GM19324 (cell line): ENCODE data around the gene CD247.

ENCODE experiments used
- ATAC-seq: cut with Tn5 transposase; IDR thresholded peaks from one replicate; pipeline ENCODE4 v1.9.1; 2021; ENCODE audit warnings: mild to moderate bottlenecking, moderate library complexity; ENCODE audit not compliant: unreplicated experiment, low FRiP score

The CD247 gene

DNA sequence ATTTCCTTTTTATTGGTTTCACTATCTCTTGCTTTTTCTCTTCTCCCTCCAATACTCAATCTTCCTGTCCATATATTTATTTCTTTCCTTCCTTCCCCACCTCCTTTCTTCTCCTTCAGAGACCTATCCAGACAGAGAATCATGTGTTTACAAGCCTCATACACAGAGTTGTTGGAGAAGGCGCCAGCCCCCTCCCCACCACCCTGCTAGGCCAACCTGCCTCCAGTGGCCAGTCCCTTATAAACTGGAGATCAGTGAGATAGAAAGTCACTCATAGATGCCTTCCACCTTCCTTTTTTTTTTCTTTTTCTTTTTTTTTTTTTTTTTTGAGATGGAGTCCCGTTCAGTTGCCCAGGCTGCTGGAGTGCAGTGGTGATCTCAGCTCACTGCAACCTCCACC, 53.3 kb downstream of the CD247 start:
- ATAC-seq = no peak

DNA sequence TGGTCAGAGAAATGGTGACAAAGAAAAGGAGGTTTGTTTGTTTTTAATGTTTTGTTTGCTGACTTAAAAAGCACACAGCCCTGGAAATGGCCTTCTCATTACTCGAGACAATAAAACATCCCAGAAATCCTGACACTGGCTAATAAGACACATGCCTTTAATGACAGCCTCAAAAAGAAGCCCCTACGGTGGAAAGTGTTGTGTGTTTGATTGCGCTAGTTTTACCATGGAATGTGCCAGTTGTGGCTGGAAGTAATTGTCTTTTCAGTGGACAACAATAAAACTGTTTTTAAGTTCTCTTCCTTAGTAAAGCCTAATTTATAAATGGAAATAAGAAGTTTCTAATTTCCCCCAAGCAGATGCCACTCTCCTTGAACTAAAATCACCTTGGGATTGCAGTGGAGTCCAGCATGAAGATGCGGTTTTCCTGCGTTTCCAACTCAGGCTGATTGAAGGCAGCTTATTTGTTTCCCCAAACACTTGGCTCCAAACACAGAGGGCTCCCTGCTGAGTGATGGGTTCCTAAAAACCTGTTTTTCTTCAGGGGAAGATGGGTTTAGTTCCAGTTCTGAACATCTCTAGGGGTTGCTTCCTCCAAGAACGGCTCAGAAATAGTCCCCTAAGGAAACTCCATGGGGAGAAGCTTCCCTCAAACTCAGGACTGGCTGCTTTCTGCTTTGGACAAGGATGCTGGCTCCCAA, 54.3 kb downstream of the CD247 start:
- ATAC-seq = no peak

DNA sequence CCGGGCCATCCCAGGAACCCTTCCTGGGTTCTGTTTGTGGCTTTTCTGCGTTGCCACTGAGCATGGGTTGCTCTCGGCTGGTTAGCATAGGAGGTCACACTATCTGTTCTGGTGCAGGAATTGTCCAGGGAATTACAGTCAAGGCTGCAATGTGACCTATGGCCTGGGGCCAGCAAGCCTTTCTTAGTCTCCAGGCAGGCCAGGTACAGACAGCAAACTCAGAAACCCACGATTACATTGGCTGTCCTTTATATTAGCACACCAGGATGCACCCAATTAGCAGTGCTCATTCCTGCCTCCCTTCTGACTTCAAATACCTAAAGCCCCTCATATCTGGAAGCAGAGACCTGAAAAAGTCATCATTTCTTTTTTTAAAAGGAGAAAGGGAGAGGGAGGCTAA, 55.2 kb downstream of the CD247 start:
- no peak for ATAC-seq

DNA sequence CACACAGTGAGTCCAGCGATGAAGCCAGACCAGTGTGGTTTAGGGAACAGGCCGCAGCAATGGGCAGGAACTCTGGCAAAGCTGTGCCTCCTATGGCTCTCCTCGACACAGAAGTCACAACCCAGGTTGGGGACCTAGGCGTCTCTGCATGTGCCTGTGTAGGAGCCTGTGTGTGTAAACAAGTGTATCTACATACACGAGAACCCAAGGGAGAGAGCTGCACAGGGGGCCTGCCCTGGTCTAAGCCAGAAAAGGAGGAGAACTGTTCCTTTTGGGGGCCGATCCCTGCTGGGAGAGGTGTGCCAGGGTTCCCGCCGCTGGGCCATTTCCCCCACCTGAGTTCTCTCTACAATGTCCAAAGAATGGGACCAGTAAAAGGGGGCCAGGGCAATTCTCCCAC, 56.0 kb downstream of the CD247 start:
- no peak for ATAC-seq

DNA sequence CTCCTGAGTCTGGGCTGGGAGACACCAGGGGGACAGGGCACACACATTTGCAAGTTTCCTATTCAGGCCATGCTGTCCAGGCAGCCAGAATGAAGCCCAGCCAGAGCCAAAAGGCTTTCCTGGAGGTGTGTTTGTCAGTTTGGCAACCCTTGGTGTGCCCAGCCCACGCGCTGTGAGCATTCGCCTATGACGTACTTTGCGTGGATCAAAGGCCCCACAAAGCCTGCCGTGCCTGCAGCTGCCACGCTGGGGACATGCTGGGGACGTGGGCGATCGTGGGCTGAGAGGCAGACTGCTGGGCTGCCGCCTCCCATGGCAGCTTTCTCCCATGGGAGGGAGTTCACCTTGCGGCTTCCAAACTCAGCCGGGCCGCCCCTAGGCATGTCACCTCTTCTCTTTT, 57.5 kb downstream of the CD247 start:
- no peak for ATAC-seq

DNA sequence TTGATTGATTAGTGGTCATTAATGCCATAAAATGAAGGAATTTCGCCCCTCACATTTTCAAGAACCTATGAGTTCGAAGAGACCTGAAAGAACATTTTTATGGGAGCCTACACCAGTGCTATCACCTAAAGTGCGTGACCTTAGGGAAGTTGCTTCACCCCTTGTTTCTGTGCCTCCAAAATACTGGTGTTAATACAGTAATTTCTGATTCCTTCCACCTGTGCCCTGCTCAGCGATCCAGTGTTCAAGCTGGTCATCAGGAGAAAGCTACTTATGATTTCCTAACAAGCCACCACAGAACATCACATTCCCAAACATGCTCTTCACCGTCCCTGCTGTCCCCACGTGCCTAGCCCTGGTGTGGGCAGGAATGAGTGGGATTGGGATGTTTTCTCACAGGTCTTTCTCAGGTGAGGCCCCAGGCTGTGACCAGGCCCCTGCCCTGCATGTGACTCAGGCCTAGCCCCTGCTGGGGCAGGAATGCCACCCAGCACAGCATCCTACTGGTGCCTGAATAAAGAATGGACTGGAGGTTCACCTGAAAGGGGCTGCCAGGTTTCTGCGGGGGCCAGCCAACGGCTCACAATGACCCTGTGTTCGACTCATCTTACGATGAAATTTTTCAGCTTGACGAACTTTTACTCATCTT, 60.3 kb downstream of the CD247 start:
- ATAC-seq = no peak

DNA sequence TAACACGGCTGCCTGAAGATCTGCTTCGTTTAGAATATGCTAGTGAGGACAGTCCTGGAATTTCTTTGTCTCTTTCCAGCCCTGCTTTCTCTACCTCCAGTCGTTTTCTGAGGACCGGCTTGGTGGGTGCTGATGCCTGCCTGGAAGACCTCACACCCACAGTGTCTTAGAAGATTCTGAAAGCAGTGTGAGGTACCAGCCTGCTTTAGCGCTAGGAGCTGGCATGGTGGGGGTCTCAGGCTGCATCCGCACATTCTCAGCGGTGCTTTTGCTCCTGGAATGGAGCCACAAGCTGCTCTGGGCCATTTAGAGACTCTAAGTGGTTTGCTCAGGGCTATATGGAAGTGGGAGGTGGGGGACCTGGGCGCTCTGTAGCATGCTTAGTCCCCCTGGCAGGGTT, 61.4 kb downstream of the CD247 start:
- no peak for ATAC-seq

DNA sequence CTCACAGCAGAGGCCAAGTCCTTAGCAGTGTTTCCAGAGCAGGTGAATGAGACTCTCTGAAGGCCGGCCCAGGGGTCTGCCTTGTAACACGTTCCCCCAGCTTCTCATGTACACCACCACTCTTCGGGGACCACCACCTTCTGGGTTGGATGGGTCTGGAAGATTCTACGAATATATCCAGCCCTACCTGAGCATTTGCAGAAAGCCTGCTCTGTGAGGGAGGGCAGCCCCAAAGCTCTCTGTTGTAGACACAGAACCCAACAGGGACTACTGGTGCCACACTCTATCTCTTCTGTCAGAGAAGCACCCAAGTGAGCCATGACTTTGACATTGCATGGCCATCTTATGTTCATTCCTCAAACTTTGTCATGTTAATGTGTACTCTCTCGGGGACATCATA, 61.8 kb downstream of the CD247 start:
- no peak for ATAC-seq

DNA sequence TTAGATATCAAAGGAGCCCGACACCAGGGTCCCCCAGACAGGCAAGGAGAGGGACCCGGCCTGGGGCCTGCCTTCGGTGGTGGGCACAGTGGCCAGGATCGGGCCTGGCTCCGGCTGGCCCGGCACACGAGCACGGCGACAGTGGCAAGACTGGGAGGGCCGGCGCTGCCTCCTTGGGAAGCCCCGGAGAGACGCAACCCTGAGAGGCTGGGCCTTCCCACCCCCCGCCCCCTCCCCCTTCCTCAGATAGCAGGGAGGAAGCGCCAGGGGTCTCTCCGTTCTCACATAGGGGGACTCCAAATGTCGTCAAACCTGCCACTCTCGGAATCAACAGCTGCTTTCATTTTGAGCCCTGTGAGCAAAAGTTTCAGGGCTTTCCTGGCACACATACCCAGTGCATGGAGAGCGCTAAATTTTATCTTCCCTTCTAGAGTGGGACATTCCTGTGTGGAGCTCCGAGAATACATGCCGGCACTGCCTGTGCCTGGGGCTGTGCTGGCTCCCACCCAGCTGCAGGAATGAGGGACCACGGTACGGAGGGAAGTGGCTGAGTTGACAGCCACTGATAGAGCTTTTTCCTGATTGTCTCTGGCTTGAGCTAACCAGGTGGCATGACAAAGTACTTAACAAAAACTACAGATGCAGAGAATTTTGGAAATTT, 62.4 kb downstream of the CD247 start:
- peak; percentile 37 for ATAC-seq

DNA sequence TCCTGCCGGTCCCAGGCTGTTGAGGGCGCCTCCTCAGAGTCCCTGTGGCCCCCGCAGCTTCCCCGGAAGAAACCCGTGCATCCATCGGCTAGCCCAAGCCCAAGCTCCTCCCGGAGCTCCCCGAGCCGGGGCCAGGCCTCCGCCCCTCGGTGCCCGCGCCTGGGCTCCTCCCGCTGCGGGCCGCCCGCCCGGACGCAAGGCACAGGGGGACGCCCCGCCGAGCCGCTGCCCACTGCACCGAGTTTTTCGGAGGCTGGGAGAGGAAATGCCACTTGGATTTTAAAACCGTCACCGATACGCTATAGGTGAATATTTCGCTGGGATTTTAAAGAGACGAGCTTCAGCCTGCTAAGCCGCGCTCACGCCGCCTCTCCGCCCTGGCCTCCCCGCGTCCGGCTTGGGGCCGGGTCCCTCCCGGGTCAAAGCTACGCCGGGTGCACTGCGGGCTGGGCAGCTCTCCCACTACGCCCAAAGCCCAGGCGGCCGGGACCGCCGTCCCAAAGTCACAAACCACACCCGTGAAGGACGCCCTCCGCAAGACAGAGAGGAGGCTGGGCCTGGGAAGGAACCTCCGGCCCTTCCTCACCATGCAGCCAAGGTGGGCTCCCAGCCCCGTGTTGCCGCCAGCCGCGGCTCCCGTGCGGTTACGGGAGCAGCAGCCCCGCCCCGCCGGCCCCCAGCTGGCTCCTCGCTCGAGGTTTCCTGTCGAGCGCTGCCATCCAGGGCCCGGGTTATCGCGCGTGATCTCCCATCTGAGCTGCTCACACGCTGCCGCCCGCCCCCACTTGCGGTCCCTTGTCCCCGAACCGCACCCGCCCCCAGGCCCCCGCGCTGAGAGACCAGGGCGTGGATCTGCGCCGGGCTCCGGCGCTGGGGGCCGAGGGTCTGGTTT, 63.2 kb downstream of the CD247 start:
- peak; percentile 49 for ATAC-seq

DNA sequence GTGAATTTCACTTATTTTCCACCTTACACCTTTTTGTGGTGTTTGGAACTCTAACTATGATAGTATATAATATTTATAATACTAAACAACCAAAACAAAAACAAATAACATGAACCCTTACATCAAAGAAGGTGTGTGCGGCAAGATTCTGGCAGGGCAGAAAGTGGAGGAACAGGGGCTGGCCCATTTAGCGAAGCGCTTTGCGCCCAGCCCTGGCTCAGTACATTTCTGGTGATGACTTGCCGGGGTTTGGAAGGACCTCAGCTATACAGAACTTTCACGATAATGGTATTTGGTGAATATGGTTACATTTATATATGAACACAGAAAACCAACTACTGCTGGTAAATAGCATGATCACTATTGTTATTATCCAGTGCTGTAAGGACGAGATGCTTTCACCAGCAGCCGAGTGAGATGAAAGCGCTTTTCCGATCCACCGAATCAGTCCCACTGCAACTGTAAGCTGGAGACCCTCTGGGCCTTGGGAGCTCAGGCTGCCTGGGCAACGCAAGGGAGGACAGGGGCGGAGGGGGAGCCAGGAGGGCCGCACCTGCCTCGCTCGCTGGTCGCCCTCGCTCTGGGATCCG, 63.9 kb downstream of the CD247 start:
- peak; percentile 2 for ATAC-seq

DNA sequence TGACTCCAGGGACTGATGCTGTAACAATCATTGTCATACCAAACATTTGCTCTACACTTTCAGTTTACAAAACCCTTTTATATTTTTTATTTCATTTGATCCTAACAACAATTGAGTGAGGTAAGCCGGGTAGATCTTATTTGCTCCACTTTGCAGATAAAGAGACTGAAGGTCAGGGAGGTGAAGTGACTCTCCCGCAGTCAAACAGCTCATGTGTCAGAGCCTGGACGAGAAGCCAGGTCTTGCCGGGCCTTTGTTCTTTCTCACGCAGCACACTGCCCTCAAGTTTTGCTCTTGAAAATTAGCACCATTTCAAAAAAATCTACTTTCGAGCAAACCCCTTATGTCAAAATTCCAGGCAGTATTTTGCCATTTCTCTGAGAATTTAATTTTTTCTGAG, 65.2 kb downstream of the CD247 start:
- ATAC-seq = no peak

DNA sequence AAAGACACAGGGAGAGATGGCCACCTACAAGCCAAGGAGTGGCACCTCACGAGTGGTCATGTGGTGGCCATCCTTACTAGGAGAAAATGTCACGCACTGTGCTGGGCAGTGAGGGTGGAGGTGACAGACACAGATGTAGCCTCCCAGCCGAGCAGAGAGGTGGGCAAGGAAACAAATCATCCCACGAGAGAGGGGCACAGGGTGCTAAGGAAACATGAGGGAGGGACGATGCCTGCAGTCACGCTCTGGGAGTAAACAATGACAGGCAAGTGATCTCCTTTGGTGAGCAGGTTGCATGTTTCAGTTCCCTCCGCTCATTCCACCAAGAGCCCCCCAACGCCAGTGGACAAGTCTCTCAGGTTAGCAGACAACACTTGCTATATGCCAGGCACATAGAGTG, 65.8 kb downstream of the CD247 start:
- ATAC-seq = no peak

DNA sequence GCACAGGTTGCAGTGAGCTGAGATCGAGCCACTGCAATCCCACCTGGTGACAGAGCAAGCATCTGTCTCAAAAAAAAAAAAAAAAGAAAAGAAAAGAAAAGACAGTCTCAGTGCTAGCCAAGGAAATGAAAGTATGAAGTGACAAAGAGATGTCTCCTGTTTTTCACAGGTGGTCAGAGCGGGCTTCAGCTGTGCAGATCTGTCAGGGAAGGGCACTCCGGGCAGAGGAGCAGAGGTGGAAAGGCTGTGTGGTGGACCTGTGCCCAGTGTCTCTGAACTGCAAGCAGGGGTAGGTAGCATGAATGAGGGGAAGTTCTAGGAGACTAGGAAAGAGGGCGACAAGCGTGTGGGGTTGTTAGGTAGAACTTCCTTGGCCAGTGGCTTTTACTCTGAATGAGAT, 67.5 kb downstream of the CD247 start:
- no peak for ATAC-seq

DNA sequence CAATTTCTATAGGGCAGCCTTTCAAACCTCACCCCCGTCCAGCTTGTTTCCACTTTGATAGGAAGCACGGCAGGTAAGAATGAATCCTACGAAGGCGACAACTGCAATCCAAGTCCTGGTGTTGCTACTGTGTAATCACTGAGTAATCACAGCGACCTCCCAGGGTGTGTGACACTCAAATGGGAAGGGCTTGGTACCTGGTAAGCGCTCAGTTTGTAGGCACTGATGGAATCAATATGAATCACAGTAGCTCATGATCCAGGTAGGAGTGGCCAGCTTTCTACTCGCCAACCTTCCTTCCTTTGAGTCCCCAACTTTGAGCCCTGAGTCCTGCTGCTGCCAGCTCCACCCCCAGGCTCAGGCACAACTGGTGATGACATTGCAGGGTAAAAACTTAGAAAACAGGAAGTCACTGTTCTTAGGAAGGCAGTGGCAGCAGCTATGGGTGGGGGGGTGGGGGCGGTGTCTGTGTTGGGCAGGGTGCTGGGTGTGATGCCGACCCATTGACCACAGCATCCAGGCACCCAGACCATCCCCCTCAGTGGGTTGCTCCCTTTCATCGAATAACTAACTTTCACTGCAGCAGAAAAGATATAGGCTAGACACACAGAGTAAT, 70.7 kb downstream of the CD247 start:
- no peak for ATAC-seq

DNA sequence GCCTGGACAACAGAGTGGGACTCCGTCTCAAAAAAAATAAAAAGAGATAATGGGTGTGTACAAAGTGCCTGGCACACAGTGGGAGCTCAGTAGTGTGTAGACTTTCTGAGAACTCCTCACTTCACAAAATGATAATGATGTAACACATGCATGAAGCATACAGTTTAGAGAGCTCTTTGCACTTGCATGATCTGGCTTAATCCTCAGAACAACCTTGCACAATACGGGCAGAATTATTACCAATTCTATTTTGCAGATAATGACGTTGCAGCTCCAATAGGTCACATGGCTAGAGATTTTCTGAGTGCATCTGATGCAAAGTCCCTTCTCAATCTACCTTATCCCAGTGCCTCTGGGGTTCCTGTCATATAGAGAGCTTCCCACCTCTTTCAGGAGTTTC, 71.4 kb downstream of the CD247 start:
- no peak for ATAC-seq

DNA sequence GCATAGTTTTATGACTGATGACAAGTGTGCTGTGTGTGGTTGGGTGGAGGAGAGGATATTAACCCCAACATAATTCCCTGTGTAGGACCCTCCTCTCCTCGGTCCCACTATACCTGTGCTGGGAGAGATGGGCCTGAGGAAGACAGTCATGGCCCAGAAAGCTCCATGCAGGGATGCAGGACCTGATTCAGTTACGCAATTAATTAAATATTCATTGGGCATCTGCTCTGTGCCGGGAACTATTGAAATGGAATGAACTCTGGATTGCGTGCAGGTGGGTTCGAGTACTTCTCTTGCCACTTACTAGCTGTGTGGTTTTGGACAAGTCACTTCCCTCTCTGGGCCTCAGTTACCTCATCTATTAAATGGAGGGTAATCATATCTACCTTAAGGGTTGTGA, 74.6 kb downstream of the CD247 start:
- ATAC-seq = no peak

DNA sequence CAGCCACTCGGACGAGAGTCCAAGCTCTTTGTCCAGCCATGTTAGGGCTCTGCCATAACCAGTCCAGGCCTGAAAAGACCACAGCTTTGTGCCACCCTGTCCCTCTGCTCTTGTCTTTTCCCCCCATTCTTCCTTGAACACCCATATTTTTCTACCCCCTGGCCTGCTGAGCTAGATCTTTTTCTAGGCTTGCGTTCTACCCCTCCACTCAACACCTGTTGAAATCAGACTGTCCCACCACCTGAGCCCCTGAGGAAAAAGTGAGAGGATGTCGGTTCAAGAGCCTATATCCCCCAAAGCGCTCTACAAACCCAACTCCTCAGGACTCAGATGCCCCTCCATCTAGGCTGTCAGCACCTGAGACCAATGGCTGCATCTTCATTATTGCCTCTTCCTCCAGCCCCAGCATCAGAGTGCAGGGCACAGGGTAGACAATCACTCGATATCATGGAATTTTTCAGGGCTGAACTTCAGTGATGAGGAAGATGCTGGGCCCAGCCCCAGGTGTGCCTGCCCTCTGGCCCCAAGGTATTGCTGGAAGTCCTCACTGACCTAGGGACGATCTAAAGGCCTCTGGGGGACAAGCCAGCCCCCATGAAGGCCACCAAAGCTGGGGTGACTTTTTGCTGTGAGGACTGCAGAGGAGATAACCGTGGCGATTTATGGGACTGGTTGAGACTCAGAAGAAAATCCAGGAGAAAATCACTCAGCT, 75.3 kb downstream of the CD247 start:
- no peak for ATAC-seq

DNA sequence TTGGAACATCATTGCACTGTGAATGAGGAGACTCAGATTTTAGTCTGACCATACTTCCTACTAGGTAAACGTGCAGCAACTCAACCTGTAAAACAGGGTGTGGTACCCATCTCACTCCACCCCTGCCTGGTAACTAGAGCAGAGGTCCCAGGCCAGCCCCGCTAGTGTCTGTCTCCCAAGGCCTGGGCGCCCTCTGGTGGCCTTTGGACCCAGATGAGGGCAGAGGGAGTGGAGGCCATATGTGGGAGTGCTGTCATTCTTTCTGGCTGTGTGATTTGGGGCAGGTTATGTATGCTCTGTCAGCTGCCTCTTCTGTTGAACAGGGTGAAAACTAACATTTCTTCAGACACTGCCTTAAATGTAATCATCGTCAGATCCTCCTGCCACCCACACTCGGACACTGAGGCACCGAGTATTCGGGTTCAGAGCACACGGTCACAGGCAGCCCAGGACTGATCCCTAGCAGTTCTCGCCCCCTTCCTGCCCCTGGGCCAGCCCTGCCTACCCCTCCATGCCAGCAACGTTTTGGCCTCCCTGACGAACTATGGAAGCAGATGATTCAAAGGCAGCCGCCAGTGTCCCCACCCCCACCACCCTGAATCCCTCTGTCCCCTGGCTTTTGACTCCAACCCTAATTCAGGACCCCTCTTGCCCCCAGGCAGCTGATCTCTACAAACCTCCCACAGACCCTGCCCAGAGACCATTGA, 76.0 kb downstream of the CD247 start:
- ATAC-seq = peak; percentile 67
